ENCODE measurements around the gene PSME4. TPM values are rescaled to one million over a fixed set of nuclear protein-coding genes. Genes with fewer than 3 reads are reported as not detected.
A peak's percentile ranks its signal among the peaks of the same experiment; 100 is the strongest.

The PSME4 gene
- total RNA-seq, 1 experiment from 2014 or later = 87.4 TPM

GRCh38 chr2:53826587-53827397 lies 144.0 kb downstream of the PSME4 start:
- Histone ChIP-seq H3K4me1 (ENCODE audit: insufficient read depth, low read length) (peaks cover 10% of the 10 kb centered on the region; the same call in 1 of the 2 replicates), H4K5ac (ENCODE audit: insufficient read length, low read depth, low read length) (no peak overlapping the region), H4K91ac (ENCODE audit: insufficient read length, low read depth, low read length) (no peak overlapping the region), H3K27ac (ENCODE audit: insufficient read length, low read depth, low read length) (peak overlapping the region; percentile 12), H2BK120ac (ENCODE audit: low read depth, low read length, poor library complexity, severe bottlenecking) (no peak overlapping the region), H2BK5ac (ENCODE audit: insufficient read length, low read length) (no peak overlapping the region), H3K23me2 (ENCODE audit: insufficient read length, low read depth, low read length, poor library complexity, severe bottlenecking) (no peaks in the 10 kb centered on the region), H3K27me3 (ENCODE audit: insufficient read depth, low read length) (no peaks in the 10 kb centered on the region), H3K4ac (ENCODE audit: low read depth, low read length) (no peak overlapping the region), H3K18ac (ENCODE audit: insufficient read length, low read depth, low read length) (no peak overlapping the region), H4K8ac (replicated peaks; ENCODE audit: insufficient read length, low read depth, low read length) (no peak overlapping the region), H3K56ac (ENCODE audit: insufficient read length, low read depth, low read length) (no peak overlapping the region), H3K9me3 (ENCODE audit: control insufficient read depth, low read depth, low read length) (no peaks in the 10 kb centered on the region), H2AK5ac (ENCODE audit: insufficient read length, low read length) (no peak overlapping the region), H2BK12ac (ENCODE audit: insufficient read length, low read depth, low read length) (no peak overlapping the region), H2BK20ac (ENCODE audit: low read depth, low read length, poor library complexity, severe bottlenecking) (no peak overlapping the region), H4K20me1 (ENCODE audit: control insufficient read depth, insufficient read depth, insufficient read length) (no peaks in the 10 kb centered on the region), H2AFZ (ENCODE audit: low read length) (no peak overlapping the region), H3K14ac (ENCODE audit: insufficient read depth, low read length) (no peak overlapping the region), H3K79me1 (ENCODE audit: insufficient read depth, low read depth, low read length, poor library complexity, severe bottlenecking) (no peaks in the 10 kb centered on the region), H2BK15ac (ENCODE audit: low read depth, low read length) (no peak overlapping the region), H3K79me2 (ENCODE audit: insufficient read depth, low read length) (no peaks in the 10 kb centered on the region), H3K4me2 (ENCODE audit: insufficient read depth, insufficient read length, low read length) (no peak overlapping the region), H3T11ph (ENCODE audit: low read length) (no peak overlapping the region), H3K23ac (ENCODE audit: insufficient read length, low read depth, low read length) (no peak overlapping the region), H3K9ac (ENCODE audit: extremely low read depth, insufficient read length, low read length) (peak overlapping the region; percentile 26)
- H3K27me3 Mint-ChIP-seq (ENCODE audit: low read depth) = no peaks in the 10 kb centered on the region
- no peak for DNase-seq
- H3K27ac Mint-ChIP-seq = peak overlapping the region; percentile 7 to 92 (median 30); a peak in 5 of 7 replicates
- peaks cover 29 to 30% of the 10 kb centered on the region in 2 experiments for H3K4me1 Mint-ChIP-seq
- H3K9me3 Mint-ChIP-seq = no peaks in the 10 kb centered on the region
- H3K4me3 Mint-ChIP-seq = no peak overlapping the region
- no peaks in the 10 kb centered on the region for H3K36me3 Mint-ChIP-seq (ENCODE audit: insufficient read depth in 1 of 3, low read depth in 3 of 3)
- TF ChIP-seq, protein P1, sequence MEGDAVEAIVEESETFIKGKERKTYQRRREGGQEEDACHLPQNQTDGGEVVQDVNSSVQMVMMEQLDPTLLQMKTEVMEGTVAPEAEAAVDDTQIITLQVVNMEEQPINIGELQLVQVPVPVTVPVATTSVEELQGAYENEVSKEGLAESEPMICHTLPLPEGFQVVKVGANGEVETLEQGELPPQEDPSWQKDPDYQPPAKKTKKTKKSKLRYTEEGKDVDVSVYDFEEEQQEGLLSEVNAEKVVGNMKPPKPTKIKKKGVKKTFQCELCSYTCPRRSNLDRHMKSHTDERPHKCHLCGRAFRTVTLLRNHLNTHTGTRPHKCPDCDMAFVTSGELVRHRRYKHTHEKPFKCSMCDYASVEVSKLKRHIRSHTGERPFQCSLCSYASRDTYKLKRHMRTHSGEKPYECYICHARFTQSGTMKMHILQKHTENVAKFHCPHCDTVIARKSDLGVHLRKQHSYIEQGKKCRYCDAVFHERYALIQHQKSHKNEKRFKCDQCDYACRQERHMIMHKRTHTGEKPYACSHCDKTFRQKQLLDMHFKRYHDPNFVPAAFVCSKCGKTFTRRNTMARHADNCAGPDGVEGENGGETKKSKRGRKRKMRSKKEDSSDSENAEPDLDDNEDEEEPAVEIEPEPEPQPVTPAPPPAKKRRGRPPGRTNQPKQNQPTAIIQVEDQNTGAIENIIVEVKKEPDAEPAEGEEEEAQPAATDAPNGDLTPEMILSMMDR (conservative IDR thresholded peaks at IDR 0.05) = no peak
- WGBS (ENCODE audit: extremely low coverage, insufficient read length, low lambda C conversion rate) = no CpG with 5 or more reads among the region's 3 CpGs
